ENCODE measurements around the gene DNAJC22.

Gene DNAJC22

GRCh38 chr12:49345825-49346658 is 646 bp upstream of the DNAJC22 start:
- DNase-seq (ENCODE audit: low read depth) = no peak
- no peak for TF ChIP-seq CTCF (IDR thresholded peaks at IDR 0.05; ENCODE audit: insufficient read depth, low read depth, low read length, missing control alignments)
- H3K4me3 ChIP-seq (ENCODE audit: low read length) = peak overlapping the region; percentile 29

- peak; percentile 41 for DNase-seq (ENCODE audit: low read depth)
- H3K4me3 ChIP-seq (ENCODE audit: low read length) = peak overlapping the region; percentile 32
Observed at GRCh38 chr12:49347311-49348193, 864 bp downstream of the DNAJC22 start.

GRCh38 chr12:49348781-49349180 is 2.1 kb downstream of the DNAJC22 start:
- no peak for DNase-seq (ENCODE audit: low read depth)
- H3K4me3 ChIP-seq (ENCODE audit: low read length) = no peak overlapping the region
- TF ChIP-seq CTCF (IDR thresholded peaks at IDR 0.05; ENCODE audit: insufficient read depth, low read depth, low read length, missing control alignments) = no peak

More at GRCh38 chr12:49347311-49348193, 864 bp downstream of the DNAJC22 start:
- TF ChIP-seq CTCF (IDR thresholded peaks at IDR 0.05; ENCODE audit: insufficient read depth, low read depth, low read length, missing control alignments) = peak; percentile 75

- H3K4me3 ChIP-seq (ENCODE audit: low read length) = no peak overlapping the region
- no peak for TF ChIP-seq CTCF (IDR thresholded peaks at IDR 0.05; ENCODE audit: insufficient read depth, low read depth, low read length, missing control alignments)
- no peak for DNase-seq (ENCODE audit: low read depth)
Observed at GRCh38 chr12:49349266-49349665, 2.6 kb downstream of the DNAJC22 start.

GRCh38 chr12:49352351-49352750 is 5.7 kb downstream of the DNAJC22 start:
- no peak for DNase-seq (ENCODE audit: low read depth)
- no peak overlapping the region for H3K4me3 ChIP-seq (ENCODE audit: low read length)
- TF ChIP-seq CTCF (IDR thresholded peaks at IDR 0.05; ENCODE audit: insufficient read depth, low read depth, low read length, missing control alignments) = no peak

- no peak for DNase-seq (ENCODE audit: low read depth)
- no peak for TF ChIP-seq CTCF (IDR thresholded peaks at IDR 0.05; ENCODE audit: insufficient read depth, low read depth, low read length, missing control alignments)
Observed at GRCh38 chr12:49355913-49356312, 9.2 kb downstream of the DNAJC22 start.

More at GRCh38 chr12:49355913-49356312, 9.2 kb downstream of the DNAJC22 start:
- no peak overlapping the region for H3K4me3 ChIP-seq (ENCODE audit: low read length)
